NCI-H748 treated with DMSO at 0.1 percent for 48 hours (cell line): ENCODE results near the gene GRB10.

Experiments
- DNase-seq: peaks from one replicate; lab custom pipeline; 2025; lab: John Stamatoyannopoulos, UW

Gene GRB10

GRCh38 chr7:50688226-50688590 is 94.5 kb downstream of the GRB10 start:
- DNase-seq: no peak

GRCh38 chr7:50687575-50688225 is 95.0 kb downstream of the GRB10 start:
- DNase-seq: no peak

- no peak for DNase-seq
Measured at GRCh38 chr7:50687096-50687495, 95.6 kb downstream of the GRB10 start.

DNA sequence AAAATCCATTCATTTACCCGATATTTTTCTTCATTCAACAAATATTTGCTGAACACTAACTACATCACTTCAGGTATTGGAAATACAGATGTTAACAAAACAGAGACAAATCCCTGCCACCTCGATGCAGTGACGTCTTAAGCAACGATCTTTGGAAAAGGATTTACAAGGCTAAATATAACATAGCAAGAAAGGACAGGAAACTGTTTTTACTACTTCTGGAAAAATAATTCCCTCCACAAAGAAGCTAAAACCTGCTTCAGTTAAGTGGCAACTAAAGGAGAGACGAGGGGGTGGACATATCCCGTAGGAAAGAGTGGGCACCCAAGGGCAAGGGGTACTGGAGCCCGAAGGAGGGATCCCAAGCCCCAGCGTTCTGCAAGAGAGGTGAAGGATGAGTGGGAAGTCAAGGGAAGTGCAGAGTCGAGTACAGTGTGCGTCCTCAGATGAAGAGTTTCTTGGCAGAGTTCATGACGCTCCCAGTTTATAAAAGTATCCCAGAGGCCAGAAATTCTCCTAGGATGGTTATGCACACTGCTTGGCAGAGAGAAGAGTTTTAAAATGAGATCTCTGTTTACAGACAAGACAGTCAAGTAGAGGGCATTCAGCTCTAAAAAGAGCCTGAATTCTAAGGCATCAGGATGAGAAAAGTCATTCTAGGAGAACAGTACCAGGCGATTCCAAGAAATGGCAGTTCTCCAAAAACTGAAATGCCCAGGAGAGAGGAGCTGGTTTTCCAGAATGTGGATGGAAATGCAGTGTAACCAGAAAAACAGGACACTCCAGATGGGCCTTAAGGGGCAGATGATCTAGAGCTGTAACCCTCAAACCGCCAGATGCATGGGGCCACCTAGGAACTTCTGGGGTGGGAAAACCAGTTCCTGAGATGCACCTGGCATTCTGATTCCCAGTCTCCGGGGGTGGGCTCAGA is 97.3 kb downstream of the GRB10 start:
- no peak for DNase-seq

GRCh38 chr7:50684713-50685075 is 98.0 kb downstream of the GRB10 start:
- no peak for DNase-seq

DNA sequence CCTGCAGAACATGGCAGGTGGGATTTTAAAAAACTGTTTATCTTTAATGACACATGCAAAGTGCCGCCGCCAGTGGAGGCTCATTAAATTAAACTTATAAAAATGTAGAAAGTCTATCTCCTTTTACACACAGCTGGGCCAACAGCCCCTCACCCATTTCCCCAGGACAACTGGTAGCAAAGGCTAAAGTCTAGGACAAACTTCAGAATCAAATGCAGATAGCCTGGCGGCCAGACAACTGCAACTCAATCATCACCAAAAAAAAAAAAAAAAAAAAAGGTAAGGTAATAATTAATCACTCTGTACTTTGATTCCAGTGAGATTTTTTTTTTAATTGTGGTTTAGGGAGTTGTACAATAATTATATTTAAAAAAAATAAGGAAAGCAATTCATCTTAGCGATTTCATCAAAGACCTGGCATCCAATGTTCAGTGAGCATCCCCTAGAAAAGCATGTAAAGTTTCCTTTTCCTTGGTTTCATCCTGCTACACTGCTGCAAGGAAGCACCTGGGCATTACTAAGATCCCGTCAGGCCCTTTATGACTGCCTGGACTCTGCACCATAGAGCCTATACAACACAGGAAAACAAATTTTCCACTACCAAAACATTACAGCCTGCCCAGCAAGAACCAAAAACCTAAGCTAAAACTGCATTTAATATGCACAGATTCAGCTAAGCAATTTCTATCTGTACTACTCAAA is 98.5 kb downstream of the GRB10 start:
- no peak for DNase-seq

DNA sequence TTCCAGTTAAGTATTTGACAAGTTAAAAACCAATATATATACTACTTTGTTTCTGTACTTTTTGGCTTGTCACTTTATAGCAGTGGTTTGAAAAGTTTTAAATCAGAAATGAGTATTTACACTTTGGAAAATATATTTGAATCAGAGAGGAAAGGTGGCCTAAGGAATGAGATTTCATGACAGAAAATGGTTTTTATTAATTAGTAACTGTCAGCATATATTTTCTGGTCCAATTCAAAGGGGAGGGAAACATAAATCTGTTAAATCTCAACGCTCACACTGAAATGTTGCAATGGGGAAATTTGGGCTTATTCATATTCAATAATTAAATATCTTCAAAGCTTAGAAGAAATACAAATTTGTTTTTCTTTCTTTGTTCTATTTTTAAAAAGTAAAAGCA is 100.1 kb downstream of the GRB10 start:
- DNase-seq: no peak

DNA sequence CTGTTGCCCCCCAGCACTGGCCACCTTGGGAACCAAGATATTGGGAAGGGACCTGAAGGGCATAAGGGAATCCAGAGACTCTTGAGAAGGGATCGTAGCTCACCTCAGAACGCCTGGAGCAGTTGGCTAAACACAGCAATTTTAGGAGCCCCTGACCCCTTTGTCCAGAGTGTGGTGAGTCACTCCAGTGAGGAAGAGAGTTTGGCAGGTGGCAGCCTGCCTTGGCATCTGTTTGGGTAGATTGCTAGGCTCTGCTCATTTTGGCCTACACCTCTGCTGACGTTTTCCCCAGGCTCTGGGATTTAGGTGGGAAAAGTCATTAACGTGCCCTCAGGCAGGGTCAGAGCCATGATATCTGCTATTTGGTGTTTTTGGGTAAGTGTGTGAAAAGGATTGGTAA is 100.6 kb downstream of the GRB10 start:
- no peak for DNase-seq

DNA sequence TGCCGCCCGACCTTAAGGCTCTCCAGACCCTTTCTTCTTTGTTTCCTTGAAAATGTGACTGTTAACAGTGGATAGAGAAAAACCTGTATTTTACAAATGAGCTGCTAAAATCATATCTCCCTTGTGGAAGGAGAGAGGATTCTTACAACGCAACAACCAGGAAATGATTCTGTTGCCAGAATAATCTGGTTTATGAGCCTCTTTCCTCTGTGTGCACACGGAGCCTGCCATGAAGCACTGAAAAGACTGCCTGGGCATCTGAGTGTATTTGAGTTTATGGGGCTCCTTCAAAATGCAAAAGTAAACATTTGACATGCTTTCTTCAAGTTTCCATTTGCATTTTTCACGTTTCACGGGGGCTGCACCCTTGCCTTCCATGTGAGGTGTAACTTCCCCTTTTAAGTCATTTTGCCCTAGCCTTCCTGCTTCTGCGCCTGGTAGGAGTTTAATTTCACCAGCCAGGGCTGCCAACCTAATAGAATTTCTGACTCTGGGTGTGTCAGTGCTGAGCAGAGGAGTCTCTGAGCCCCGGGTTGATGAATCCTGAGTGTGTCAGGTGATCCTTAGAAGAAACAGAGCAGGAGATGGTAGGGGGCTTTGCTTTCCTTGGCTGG is 101.2 kb downstream of the GRB10 start:
- no peak for DNase-seq

- DNase-seq: peak; percentile 76
Measured at GRCh38 chr7:50679218-50680007, 103.3 kb downstream of the GRB10 start.

GRCh38 chr7:50678586-50678985 is 104.1 kb downstream of the GRB10 start:
- DNase-seq: no peak

DNA sequence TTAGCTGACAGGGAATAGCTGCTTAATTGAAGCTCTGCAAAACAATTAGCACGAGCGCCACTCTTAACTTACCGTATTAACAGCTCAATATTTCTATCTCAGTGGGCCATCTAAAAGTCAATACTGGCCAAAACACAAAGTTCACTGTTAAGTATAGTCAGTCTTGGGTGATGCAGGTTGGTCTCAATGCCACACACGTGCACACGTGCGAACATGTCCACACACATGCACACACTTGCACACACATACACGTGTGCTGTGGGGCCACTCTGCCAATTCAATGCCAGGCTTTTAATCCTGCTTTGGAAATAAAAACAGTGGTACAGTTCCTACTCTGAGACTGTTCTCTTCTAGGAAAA is 105.1 kb downstream of the GRB10 start:
- DNase-seq: no peak

GRCh38 chr7:50676740-50677637 is 105.7 kb downstream of the GRB10 start:
- no peak for DNase-seq

DNA sequence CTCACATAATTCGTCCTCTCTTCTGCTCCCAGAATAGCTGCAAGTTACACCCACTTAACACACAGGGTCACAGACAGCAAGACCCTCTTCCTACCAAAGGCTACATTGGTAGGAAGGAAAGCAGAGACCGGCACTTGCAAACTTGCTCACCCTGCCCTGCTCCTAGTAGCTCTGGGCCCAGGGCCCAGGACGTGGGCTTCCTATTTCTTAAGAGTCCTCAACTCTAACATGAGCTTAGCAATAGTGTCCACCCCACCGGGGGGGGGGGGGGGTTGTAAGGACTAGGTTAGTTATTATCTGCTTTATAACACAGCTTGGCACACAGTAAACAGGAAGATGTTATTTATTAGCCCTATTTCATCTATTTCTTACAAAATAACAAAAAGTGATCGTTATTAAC is 106.6 kb downstream of the GRB10 start:
- no peak for DNase-seq

DNA sequence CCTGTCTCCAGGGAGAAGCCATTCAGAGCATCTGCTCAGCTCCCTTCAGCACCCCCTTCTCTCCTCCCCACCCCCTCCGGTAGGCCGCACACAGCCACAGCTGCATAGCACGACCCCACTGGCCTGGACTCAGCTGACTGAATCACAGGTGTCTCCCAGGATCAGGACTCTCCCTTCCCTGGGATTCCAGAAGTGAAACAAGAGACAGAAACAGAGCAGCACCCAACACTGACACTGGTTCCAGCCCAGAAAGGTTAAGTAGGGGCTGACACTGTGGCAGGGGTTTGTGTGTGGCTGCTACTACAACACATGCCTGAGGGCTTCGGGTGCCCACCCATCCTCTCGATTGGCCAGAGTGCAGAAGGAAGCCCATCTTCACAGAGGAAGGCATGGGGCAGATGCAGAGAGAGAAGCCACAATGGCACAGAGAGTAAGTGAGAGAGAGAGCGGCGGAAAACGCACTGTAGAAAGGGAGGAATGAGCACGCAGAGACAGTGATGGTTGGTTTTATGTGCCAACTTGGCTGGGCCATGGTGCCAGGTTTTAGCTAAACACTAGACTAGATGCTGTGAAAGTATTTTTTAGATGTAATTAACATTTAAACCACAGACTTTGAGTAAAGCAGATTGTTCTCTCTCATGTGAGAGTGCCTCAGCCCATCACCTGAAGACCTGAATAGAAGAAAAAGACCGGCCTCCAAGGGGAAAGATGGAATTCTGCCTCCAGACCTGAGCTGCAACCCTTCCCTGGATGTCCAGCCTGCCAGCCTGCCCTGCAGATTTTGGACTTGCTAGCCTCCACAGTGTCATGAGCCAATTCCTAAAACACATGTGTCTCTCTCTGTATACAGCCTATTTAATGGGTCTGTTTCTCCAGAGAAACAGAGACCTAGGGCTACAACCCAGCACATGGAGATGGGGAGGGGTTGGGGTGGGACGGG is 107.5 kb downstream of the GRB10 start:
- DNase-seq: no peak

DNA sequence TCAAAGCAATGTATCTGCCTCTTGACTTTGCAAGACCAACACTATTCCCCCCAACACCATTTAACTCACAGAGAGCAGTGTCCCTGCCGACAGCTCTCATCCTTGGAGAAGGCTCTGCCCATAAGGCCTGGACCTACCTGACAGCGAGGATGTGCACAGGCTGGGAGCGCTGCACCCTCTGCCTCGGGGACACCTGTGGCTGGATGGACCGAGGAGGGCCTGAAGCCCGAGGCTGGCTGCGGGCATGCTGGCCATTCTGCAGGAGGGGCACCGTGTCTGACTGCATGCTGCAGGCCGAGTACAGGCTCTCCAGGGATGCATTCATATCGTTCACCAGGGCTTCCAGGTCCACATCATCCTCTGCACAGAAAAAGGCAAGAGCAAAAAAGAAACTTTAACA is 108.4 kb downstream of the GRB10 start:
- no peak for DNase-seq

GRCh38 chr7:50673096-50673495 is 109.6 kb downstream of the GRB10 start:
- no peak for DNase-seq

DNA sequence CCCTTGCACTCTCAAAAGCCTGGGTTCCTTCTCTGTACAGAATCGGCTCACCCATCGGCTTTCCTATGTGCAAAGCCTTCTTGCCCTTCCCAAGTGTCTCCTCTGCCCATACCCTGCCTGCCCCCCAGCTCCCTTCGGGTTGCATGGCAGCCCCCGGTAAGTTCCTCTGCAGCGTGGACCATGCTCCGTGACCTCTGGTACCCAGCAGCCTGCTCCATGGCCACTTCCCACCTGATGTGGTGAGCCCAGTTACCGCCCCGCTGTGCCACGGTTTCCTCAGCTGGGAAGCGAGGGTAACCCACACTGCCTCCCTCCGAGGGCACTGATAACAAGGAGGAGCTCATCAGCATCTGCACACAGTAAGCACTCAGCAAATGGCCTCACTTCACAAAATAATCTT is 110.7 kb downstream of the GRB10 start:
- no peak for DNase-seq

GRCh38 chr7:50671386-50671785 is 111.3 kb downstream of the GRB10 start:
- no peak for DNase-seq

GRCh38 chr7:50669890-50670289 is 112.8 kb downstream of the GRB10 start:
- no peak for DNase-seq
